HG03064 (cell line): ENCODE measurements around the gene GATM.
"Not testable (repeated sequence)": the region's sequence is repeated elsewhere in the genome, so short reads cannot be mapped to it uniquely, and the experiment has no call there.

Experiments used
- ATAC-seq: cut with Tn5 transposase; IDR thresholded peaks from one replicate; pipeline ENCODE4 v1.9.1; 2021; ENCODE audit warnings: low read depth; ENCODE audit not compliant: unreplicated experiment

GATM gene

DNA sequence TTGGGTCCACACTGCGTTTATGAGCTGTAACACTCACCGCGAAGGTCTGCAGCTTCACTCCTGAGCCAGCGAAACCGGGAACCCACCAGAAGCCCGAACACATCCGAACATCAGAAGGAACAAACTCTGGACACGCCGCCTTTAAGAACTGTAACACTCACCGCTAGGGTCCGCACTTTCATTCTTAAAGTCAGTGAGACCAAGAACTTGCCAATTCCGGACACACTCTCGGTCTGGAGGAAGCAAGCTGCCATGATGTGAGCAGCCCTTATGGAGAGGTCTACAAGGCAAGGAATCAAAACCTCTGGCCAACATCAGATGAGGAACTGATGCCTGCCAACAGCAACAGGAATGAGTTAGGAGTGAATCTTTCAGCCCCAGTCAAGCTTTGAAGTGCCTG, 63.4 kb downstream of the GATM start:
- no peak for ATAC-seq

DNA sequence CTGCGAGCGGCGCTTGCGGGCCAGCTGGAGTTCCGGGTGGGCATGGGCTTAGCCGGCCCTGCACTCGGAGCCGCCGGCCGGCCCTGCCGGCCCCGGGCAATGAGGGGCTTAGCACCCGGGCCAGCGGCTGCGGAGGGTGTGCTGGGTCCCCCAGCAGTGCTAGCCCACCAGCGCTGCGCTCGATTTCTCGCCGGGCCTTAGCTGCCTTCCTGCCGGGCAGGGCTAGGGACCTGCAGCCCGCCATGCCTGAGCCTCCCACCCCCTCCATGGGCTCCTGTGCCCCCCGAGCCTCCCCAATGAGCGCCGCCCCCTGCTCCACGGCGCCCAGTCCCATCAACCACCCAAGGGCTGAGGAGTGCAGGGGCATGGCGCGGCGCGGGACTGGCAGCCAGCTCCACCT, 64.2 kb downstream of the GATM start:
- not testable (repeated sequence) for ATAC-seq
